GM12878 (cell line): ENCODE measurements around the gene C20orf96. TPM values are rescaled to one million over a fixed set of nuclear protein-coding genes. Genes with fewer than 3 reads are reported as not detected.
A peak's percentile ranks its signal among the peaks of the same experiment; 100 is the strongest.

ENCODE experiments used
- ATAC-seq: fragments of 200-7000 bp; cut with Tn5 transposase; 3 replicates; pipeline ENCODE4 v1.9.1; 2020; ENCODE audit warnings: mild to moderate bottlenecking, moderate library complexity
- BruUV-seq: library from RNA; stranded (reverse); fragments of 400-500 nt; replicated peaks from 2 replicates; lab custom pipeline; 2021; lab: Mats Ljungman, UMichigan
- CTCF ChIA-PET: fragments of 300-600 bp; sonication (Branson Sonifier 250); formaldehyde crosslinking; extraction: SDS; loops from one replicate; lab custom pipeline; 2021; ENCODE audit warnings: inconsistent platforms; lab: Yijun Ruan, JAX
- POLR2A ChIA-PET: fragments of 350-600 bp; formaldehyde crosslinking; extraction: SDS; loops from one replicate; lab custom pipeline; 2021; ENCODE audit warnings: inconsistent platforms; lab: Charles Lee
- RAD21 ChIA-PET: fragments of 300-600 bp; sonication (Branson Sonifier 250); formaldehyde crosslinking; loops from one replicate; lab custom pipeline; 2023; ENCODE audit warnings: antibody characterized with exemption; ENCODE audit not compliant: unreplicated experiment; lab: Charles Lee
- SMC1A ChIA-PET: fragments of 300-600 bp; sonication (Branson Sonifier 250); formaldehyde crosslinking; loops from one replicate; lab custom pipeline; 2023; ENCODE audit not compliant: unreplicated experiment, uncharacterized antibody; lab: Charles Lee
- DNase-seq: peaks from one replicate; pipeline ENCODE4 v3.0.0-alpha.2; 2011; ENCODE audit warnings: low read depth, low spot score
- FAIRE-seq: peaks from 3 replicates; lab custom pipeline; 2011; peaks lifted over from hg19 to GRCh38; lab: Jason Lieb, UNC
- H2AFZ ChIP-seq: 2 replicates; pipeline ENCODE4 v1.6.0; 2011; ENCODE audit warnings: low read depth, low read length, control low read depth; ENCODE audit not compliant: control insufficient read depth
- H3K27ac ChIP-seq: 2 replicates; pipeline ENCODE4 v1.5.1; 2011; ENCODE audit warnings: control low read depth; ENCODE audit not compliant: control insufficient read depth, insufficient read depth
- H3K27me3 ChIP-seq, 2 experiments: replicated peaks in 1 of 2; 2 replicates each; pipeline versions ENCODE4 v1.6.0 to v1.6.1; 2011; ENCODE audit warnings: low read length in 1 of 2; ENCODE audit not compliant: control insufficient read depth in 2 of 2, insufficient read depth in 2 of 2
- H3K36me3 ChIP-seq, 2 experiments: 2 replicates each; pipeline ENCODE4 v1.5.1; 2011; ENCODE audit warnings: low read length in 1 of 2; ENCODE audit not compliant: control insufficient read depth in 2 of 2, insufficient read depth in 2 of 2
- H3K4me1 ChIP-seq: 2 replicates; pipeline ENCODE4 v1.6.1; 2011; ENCODE audit warnings: mild to moderate bottlenecking, low read length, moderate library complexity, mixed read lengths; ENCODE audit not compliant: control insufficient read depth, insufficient read depth
- H3K4me2 ChIP-seq: 2 replicates; pipeline ENCODE4 v1.6.0; 2011; ENCODE audit warnings: control low read depth; ENCODE audit not compliant: control insufficient read depth, insufficient read depth
- H3K4me3 ChIP-seq: fragments of 200-600 bp; sonication (generic); 2 replicates; pipeline ENCODE4 v1.5.1; 2016
- H3K79me2 ChIP-seq: 2 replicates; pipeline ENCODE4 v1.6.0; 2011; ENCODE audit warnings: low read length; ENCODE audit not compliant: control insufficient read depth, insufficient read depth
- H3K9ac ChIP-seq: 2 replicates; pipeline ENCODE4 v1.8.0; 2011; ENCODE audit warnings: low read length, control low read depth, mixed read lengths; ENCODE audit not compliant: control insufficient read depth, insufficient read depth
- H3K9me3 ChIP-seq: replicated peaks from 3 replicates; pipeline ENCODE4 v1.5.1; 2011; ENCODE audit warnings: mild to moderate bottlenecking, low read length; ENCODE audit not compliant: control insufficient read depth, insufficient read depth
- H4K20me1 ChIP-seq: 2 replicates; pipeline ENCODE4 v1.6.0; 2011; ENCODE audit not compliant: control insufficient read depth, insufficient read depth
- TBL1XR1 ChIP-seq: IDR thresholded peaks from 2 replicates; pipeline ENCODE4 v1.6.1; 2012; ENCODE audit warnings: low read depth, low read length, improper control_type of control experiment
- WGBS: methylation state at CpG from one replicate; pipeline ENCODE4 v1.1.6; 2016; ENCODE audit warnings: low lambda C conversion rate; ENCODE audit not compliant: insufficient replicate concordance, insufficient coverage; ENCODE audit errors: missing lambda C conversion rate; 5-methylcytosine and 5-hydroxymethylcytosine counted together
- in situ Hi-C: fragments of 300-500 bp; cut with MboI; formaldehyde crosslinking; loops from 9 replicates; pipeline ENCODE4 v1.14.3; 2018; ENCODE audit warnings: mixed read lengths
- intact Hi-C: fragments of 100-400 bp; cut with micrococcal nuclease; formaldehyde crosslinking; loops from one replicate; pipeline ENCODE4 v1.14.2; 2022; ENCODE audit not compliant: unreplicated experiment
- polyA plus RNA-seq, 11 experiments: library from polyadenylated mRNA; depleted of rRNA in 4 of 11; unstranded in 6 of 11; stranded (reverse) in 5 of 11; fragments of >200 nt; fragmentation: Nextera tagmentation in 4 of 11; fragmentation: Illumina TruSeq in 1 of 11; extraction: Ambion mirVana in 4 of 11; extraction: Trizol in 1 of 11; gene quantifications; 1 replicate in 1 of 11; 2 replicates in 10 of 11; pipeline versions ENCODE4 v1.2.1 to v1.2.3, GENCODE V29; 2011 to 2016; ENCODE audit warnings: inconsistent platforms in 2 of 11, missing spikeins in 2 of 11, low read depth in 1 of 11
- total RNA-seq, 4 experiments: library from RNA; depleted of rRNA in 3 of 4; stranded (reverse); fragments of >200 nt in 3 of 4; fragmentation: Illumina TruSeq in 1 of 4; extraction: Trizol in 1 of 4; gene quantifications; 2 replicates each; pipeline versions ENCODE4 v1.2.1 to v1.2.3, GENCODE V29; 2013 to 2021
- TF ChIP-seq, protein P1 (sequence below): IDR thresholded peaks from 2 replicates; pipeline ENCODE4 v1.6.1; 2011; ENCODE audit warnings: mild to moderate bottlenecking, low read depth, low read length, moderate library complexity; ENCODE audit not compliant: insufficient replicate concordance
- TF ChIP-seq, protein P2 (sequence below), 3 experiments: IDR thresholded peaks in 2 of 3; conservative IDR thresholded peaks in 1 of 3; 2 replicates each; pipeline ENCODE4 v1.5.1; 2011; ENCODE audit warnings: low read depth in 3 of 3, low read length in 3 of 3, mild to moderate bottlenecking in 3 of 3, control low read depth in 2 of 3, moderate library complexity in 2 of 3, inconsistent platforms in 1 of 3, mixed read lengths in 1 of 3; ENCODE audit not compliant: control insufficient read depth in 2 of 3, insufficient read depth in 1 of 3; ENCODE audit errors: extremely low read depth in 1 of 3

The C20orf96 gene
- total and polyA plus RNA-seq, 10 of the 15 experiments (the other 5 are each of a cell fraction or from before 2014, with no cell fraction given): 1.4 to 8.6 (median 5.9) TPM

DNA sequence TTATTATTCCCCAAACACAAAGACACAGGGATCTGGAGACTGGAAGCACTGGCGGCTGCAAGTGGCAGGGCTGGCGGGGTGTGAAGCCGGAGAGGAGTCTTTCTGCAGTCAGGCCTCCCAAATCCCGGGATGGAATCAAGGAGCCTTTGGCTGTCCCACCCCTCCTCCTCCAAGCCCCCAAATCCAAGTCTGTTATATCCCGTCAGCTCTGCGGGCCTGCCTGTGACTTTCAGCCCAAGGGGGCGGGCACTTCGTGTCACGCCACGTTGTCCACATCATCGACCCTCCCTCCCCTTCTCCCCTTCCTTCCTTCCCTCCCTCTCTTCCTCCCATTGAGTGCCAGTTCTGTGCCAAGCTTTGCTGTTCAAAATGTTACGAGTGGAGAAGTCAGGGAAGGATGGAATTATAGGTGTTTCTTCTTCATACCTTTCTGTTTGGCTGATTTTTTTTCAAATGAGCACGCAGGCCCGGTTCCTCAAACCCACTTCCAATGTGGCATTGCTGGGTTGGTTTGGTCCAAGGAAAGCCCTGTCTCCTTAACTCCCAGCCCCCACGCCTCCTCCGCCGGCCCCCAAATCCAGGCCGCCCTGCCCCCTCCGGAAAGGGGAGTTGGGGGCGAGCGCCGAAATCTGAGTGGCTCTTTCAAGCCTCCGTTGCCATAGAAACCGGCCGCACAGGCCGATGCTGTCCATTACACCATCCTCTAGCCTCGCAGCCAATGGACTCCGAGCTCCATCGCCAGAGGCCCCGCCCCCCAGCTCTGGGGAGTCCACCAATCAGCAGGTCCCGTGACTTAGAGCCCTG lies 19.5 kb upstream of the C20orf96 start (continued):
- TF ChIP-seq, protein P1, sequence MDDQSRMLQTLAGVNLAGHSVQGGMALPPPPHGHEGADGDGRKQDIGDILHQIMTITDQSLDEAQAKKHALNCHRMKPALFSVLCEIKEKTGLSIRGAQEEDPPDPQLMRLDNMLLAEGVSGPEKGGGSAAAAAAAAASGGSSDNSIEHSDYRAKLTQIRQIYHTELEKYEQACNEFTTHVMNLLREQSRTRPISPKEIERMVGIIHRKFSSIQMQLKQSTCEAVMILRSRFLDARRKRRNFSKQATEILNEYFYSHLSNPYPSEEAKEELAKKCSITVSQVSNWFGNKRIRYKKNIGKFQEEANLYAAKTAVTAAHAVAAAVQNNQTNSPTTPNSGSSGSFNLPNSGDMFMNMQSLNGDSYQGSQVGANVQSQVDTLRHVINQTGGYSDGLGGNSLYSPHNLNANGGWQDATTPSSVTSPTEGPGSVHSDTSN: peak; percentile 85
- TF ChIP-seq, all 136 proteins: peak for 8

DNA sequence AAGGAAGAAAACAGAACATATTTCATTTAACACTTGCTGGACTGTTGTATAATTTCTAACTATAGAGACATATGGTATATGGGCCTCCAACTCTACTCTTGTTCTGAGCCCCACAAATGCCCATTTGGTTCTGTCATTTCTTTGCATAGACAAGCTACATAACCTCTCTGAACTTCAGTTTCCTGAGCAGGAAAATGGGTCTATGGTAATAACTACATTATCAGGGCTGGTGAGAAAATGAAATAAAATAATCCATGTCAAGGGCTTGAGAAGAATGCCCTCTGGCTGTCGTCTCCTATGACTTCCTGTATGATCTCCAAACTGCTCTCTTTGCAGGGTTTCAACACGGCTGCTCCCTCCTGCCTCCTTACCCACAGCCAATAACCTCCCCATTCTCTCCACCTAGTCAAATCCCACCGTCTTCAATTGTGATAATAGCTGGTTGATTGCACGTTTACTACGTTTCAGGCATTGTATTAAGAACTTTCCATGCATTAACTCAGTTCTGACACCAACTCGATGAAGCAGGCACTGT lies 18.8 kb upstream of the C20orf96 start:
- in situ Hi-C loops: no loop called here
- ATAC-seq (no peak), FAIRE-seq (no peak)
- H3K4me1 ChIP-seq: peaks cover 4% of the 10 kb centered on the region; the same call in 1 of the 2 replicates
- BruUV-seq: no TSS peak
- H3K27ac ChIP-seq: no peak overlapping the region
- RAD21 ChIA-PET: interaction anchor here (2.5 to 2.7 kb wide), 2 partner anchors 11 to 43 kb away, joined by 10 to 12 read pairs; partner anchors contain the start of gene ZCCHC3
- no peaks in the 10 kb centered on the region for H3K9me3 ChIP-seq
- TF ChIP-seq, protein P2, sequence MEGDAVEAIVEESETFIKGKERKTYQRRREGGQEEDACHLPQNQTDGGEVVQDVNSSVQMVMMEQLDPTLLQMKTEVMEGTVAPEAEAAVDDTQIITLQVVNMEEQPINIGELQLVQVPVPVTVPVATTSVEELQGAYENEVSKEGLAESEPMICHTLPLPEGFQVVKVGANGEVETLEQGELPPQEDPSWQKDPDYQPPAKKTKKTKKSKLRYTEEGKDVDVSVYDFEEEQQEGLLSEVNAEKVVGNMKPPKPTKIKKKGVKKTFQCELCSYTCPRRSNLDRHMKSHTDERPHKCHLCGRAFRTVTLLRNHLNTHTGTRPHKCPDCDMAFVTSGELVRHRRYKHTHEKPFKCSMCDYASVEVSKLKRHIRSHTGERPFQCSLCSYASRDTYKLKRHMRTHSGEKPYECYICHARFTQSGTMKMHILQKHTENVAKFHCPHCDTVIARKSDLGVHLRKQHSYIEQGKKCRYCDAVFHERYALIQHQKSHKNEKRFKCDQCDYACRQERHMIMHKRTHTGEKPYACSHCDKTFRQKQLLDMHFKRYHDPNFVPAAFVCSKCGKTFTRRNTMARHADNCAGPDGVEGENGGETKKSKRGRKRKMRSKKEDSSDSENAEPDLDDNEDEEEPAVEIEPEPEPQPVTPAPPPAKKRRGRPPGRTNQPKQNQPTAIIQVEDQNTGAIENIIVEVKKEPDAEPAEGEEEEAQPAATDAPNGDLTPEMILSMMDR (IDR thresholded peaks at IDR 0.05 in 2 of 3, conservative IDR thresholded peaks at IDR 0.05 in 1 of 3; ENCODE audit: control insufficient read depth in 2 of 3, extremely low read depth in 1 of 3, insufficient read depth in 1 of 3, low read depth in 3 of 3, low read length in 3 of 3): 0 out of 6 replicates have a peak, but pooled peaks of 1 of the 3 experiments have one; percentile 3
- TF ChIP-seq TBL1XR1: no peak
- TF ChIP-seq, all 136 proteins: peak for 1
- no peaks in the 10 kb centered on the region for H3K36me3 ChIP-seq
- no peaks in the 10 kb centered on the region for H4K20me1 ChIP-seq
- CTCF ChIA-PET: interaction anchor here (0.6 to 2.3 kb wide), 6 partner anchors 9 to 235 kb away, joined by 3 to 12 read pairs (median 4); partner anchors contain the start of gene CSNK2A1
- H3K9ac ChIP-seq: no peak overlapping the region
- no peak overlapping the region for H3K4me2 ChIP-seq
- peak overlapping the region; percentile 88 for H2AFZ ChIP-seq
- SMC1A ChIA-PET: interaction anchor here (1.0 to 1.6 kb wide), 4 partner anchors 10 to 21 kb away, joined by 3 to 6 read pairs (median 5); no protein-coding TSS in a partner anchor
- POLR2A ChIA-PET: interaction anchor here (0.7 to 2.5 kb wide), 2 partner anchors 15 to 57 kb away, joined by 3 to 11 read pairs; partner anchors contain the start of gene SOX12
- 44% methylated on average over 6 of the region's 6 CpGs for WGBS
- intact Hi-C loops: no loop called here
- no peaks in the 10 kb centered on the region for H3K27me3 ChIP-seq
- DNase-seq: no peak
- H3K79me2 ChIP-seq: no peaks in the 10 kb centered on the region
- H3K4me3 ChIP-seq: no peak overlapping the region
